Loucy (cell line): ENCODE measurements around the gene MYCBPAP.

Experiments
- H2AFZ ChIP-seq: fragments of 200-600 bp; sonication (generic); 2 replicates; pipeline ENCODE4 v1.6.0; 2016; ENCODE audit warnings: antibody characterized with exemption, mild to moderate bottlenecking, low read length, moderate library complexity
- H3F3A ChIP-seq: fragments of 200-600 bp; 2 replicates; pipeline ENCODE4 v1.6.0; 2016; ENCODE audit warnings: antibody characterized with exemption, low read depth, mild to moderate bottlenecking
- H3K27me3 ChIP-seq: fragments of 200-600 bp; sonication (generic); 2 replicates; pipeline ENCODE4 v1.6.1; 2014; ENCODE audit warnings: low read length, mild to moderate bottlenecking; ENCODE audit not compliant: insufficient read depth, poor library complexity, severe bottlenecking
- H3K36me3 ChIP-seq: fragments of 200-600 bp; sonication (generic); 2 replicates; pipeline ENCODE4 v1.6.1; 2016; ENCODE audit warnings: low read length; ENCODE audit not compliant: insufficient read depth
- H3K4me1 ChIP-seq: fragments of 200-600 bp; sonication (generic); 2 replicates; pipeline ENCODE4 v1.5.1; 2014; ENCODE audit warnings: low read length, mild to moderate bottlenecking; ENCODE audit not compliant: insufficient read depth, poor library complexity, severe bottlenecking
- H3K4me2 ChIP-seq: fragments of 200-600 bp; sonication (generic); 2 replicates; pipeline ENCODE4 v1.6.0; 2014; ENCODE audit warnings: antibody characterized with exemption, low read length, low read depth, mild to moderate bottlenecking; ENCODE audit not compliant: poor library complexity, severe bottlenecking
- H3K4me3 ChIP-seq: fragments of 200-600 bp; sonication (generic); 2 replicates; pipeline ENCODE4 v1.5.1; 2014; ENCODE audit warnings: low read length, mild to moderate bottlenecking, mixed read lengths; ENCODE audit not compliant: poor library complexity, severe bottlenecking
- H3K79me2 ChIP-seq: fragments of 200-600 bp; sonication (generic); 2 replicates; pipeline ENCODE4 v1.6.1; 2014; ENCODE audit warnings: low read length; ENCODE audit not compliant: insufficient read depth
- H3K9ac ChIP-seq: fragments of 200-600 bp; sonication (generic); 2 replicates; pipeline ENCODE4 v1.6.0; 2014; ENCODE audit warnings: mild to moderate bottlenecking, low read depth, low read length, moderate library complexity; ENCODE audit not compliant: poor library complexity, severe bottlenecking
- H3K9me2 ChIP-seq: fragments of 200-600 bp; sonication (generic); replicated peaks from 2 replicates; pipeline ENCODE4 v1.6.1; 2016; ENCODE audit warnings: low read depth, low read length, mixed read lengths
- H3K9me3 ChIP-seq: fragments of 200-600 bp; sonication (generic); 2 replicates; pipeline ENCODE4 v1.6.1; 2014; ENCODE audit warnings: mild to moderate bottlenecking, antibody characterized with exemption, low read length, low read depth; ENCODE audit not compliant: insufficient read depth
- H4K20me1 ChIP-seq: fragments of 200-600 bp; sonication (generic); 2 replicates; pipeline ENCODE4 v1.6.0; 2014; ENCODE audit warnings: antibody characterized with exemption, low read length, mild to moderate bottlenecking; ENCODE audit not compliant: insufficient read depth, poor library complexity, severe bottlenecking
- EZH2phosphoT487 ChIP-seq: fragments of 200-600 bp; IDR thresholded peaks from 2 replicates; pipeline ENCODE4 v1.6.1; 2018; ENCODE audit warnings: antibody characterized with exemption, mild to moderate bottlenecking, moderate library complexity, borderline replicate concordance
- TF ChIP-seq, protein P1 (sequence below): fragments of 200-600 bp; sonication (generic); conservative IDR thresholded peaks from 2 replicates; pipeline ENCODE4 v1.5.1; 2014; ENCODE audit warnings: mild to moderate bottlenecking, antibody characterized with exemption, low read length

Gene MYCBPAP

DNA sequence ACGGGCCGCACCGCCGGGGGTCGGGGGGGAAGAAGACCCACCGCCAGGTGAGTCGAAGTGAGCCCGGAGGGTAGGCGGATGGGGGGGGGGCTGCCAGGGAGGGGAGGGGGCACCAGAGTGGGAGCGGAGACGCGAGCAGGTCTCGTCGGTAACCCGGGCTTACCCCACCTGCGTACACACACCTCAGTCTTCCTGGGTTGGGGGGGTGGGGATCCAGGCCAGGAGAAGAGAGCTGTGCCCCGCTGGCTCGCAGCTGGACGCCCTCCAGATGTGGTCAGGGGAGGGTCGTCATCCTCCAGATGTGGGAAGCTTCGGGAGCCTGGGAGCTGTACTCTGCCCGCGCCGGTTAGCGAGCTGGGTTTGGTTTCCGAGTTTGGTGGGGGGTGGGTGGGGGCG is 53.5 kb downstream of the MYCBPAP start:
- no peak overlapping the region for H2AFZ ChIP-seq
- no peaks in the 10 kb centered on the region for H3F3A ChIP-seq
- H3K4me1 ChIP-seq: peaks cover 10% of the 10 kb centered on the region
- H3K36me3 ChIP-seq: no peaks in the 10 kb centered on the region
- TF ChIP-seq, protein P1, sequence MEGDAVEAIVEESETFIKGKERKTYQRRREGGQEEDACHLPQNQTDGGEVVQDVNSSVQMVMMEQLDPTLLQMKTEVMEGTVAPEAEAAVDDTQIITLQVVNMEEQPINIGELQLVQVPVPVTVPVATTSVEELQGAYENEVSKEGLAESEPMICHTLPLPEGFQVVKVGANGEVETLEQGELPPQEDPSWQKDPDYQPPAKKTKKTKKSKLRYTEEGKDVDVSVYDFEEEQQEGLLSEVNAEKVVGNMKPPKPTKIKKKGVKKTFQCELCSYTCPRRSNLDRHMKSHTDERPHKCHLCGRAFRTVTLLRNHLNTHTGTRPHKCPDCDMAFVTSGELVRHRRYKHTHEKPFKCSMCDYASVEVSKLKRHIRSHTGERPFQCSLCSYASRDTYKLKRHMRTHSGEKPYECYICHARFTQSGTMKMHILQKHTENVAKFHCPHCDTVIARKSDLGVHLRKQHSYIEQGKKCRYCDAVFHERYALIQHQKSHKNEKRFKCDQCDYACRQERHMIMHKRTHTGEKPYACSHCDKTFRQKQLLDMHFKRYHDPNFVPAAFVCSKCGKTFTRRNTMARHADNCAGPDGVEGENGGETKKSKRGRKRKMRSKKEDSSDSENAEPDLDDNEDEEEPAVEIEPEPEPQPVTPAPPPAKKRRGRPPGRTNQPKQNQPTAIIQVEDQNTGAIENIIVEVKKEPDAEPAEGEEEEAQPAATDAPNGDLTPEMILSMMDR: no peak
- no peak for TF ChIP-seq EZH2phosphoT487
- no peaks in the 10 kb centered on the region for H3K9me3 ChIP-seq
- no peaks in the 10 kb centered on the region for H3K79me2 ChIP-seq
- H3K4me2 ChIP-seq: peak overlapping the region; percentile 87
- no peaks in the 10 kb centered on the region for H3K9me2 ChIP-seq
- H3K4me3 ChIP-seq: peak overlapping the region; percentile 66
- no peaks in the 10 kb centered on the region for H4K20me1 ChIP-seq
- no peak overlapping the region for H3K9ac ChIP-seq
- peaks cover 21% of the 10 kb centered on the region for H3K27me3 ChIP-seq

DNA sequence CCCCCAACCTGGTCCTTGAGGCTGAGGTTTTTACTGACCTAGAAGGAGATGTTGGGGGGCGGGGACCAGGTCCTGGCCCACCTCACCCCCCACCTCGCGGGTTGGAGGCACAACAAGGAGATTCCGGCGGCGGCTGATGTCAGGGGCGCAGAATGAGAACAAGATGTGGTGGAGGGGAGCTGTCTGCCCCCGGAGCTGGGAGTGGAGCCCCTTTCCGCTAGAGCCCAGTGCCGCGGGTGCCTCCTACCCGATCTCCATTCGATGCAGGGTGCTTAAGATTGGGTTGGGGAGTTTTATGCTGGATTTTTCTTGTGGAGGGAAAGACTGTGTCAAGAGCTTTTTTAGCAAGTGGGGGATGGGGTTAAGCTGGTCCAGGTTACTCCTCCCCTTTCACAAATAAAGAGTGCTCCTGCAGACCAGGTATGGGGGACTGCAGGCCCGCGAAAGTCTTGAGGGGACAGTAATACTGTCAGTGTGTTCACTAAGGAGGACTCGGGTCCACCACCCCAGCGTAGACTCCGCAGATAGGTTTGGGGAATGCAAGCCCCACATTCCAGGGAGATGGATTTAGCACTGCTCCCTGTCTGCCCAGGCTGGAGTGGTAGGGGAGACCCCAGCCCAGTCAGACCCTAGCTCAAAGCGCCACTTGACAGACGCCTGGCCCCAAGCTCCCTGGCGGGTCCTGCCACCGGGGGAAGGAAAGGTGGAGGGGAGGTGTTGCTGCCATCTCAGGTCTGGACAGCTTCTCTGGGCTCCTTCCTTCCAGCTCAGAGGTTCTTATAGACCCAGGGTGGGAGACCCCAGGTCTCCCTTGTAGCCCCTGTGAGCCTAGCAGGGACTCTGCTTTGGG is 54.2 kb downstream of the MYCBPAP start:
- H3K4me1 ChIP-seq: peaks cover 10% of the 10 kb centered on the region
- H3K79me2 ChIP-seq: no peaks in the 10 kb centered on the region
- no peaks in the 10 kb centered on the region for H3K36me3 ChIP-seq
- no peaks in the 10 kb centered on the region for H4K20me1 ChIP-seq
- no peak overlapping the region for H2AFZ ChIP-seq
- peaks cover 21% of the 10 kb centered on the region for H3K27me3 ChIP-seq
- peak overlapping the region; percentile 24 for H3K4me3 ChIP-seq
- H3K9ac ChIP-seq: no peak overlapping the region
- H3K9me2 ChIP-seq: no peaks in the 10 kb centered on the region
- no peaks in the 10 kb centered on the region for H3K9me3 ChIP-seq
- no peaks in the 10 kb centered on the region for H3F3A ChIP-seq
- no peak for TF ChIP-seq EZH2phosphoT487
- TF ChIP-seq, protein P1: no peak
- no peak overlapping the region for H3K4me2 ChIP-seq

DNA sequence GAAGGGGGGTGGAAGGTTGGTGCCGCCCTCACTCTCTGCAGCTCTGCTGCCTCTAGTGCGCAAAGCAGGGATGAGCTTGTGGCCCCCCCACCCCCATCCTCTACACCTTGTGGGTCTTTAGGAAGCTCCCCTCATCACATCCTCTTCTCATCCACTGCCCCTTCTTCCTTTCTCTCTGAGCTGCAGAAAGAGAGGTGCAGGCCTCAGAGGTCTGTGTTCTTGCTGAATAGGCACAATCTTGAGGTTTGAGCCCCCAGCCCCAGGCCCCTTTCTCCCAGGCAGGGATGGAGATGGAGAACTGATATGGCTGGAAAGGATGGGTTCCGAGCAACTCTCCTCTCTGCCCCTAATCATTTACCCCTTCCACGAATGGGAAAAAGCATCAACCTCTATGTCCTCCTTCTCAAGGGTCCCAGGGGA is 54.9 kb downstream of the MYCBPAP start:
- Histone ChIP-seq H4K20me1 (no peaks in the 10 kb centered on the region), H3K27me3 (peaks cover 21% of the 10 kb centered on the region), H3K4me2 (no peak overlapping the region), H2AFZ (no peak overlapping the region), H3K4me3 (no peak overlapping the region), H3F3A (no peaks in the 10 kb centered on the region), H3K9ac (no peak overlapping the region), H3K36me3 (no peaks in the 10 kb centered on the region), H3K79me2 (no peaks in the 10 kb centered on the region), H3K9me3 (no peaks in the 10 kb centered on the region), H3K9me2 (no peaks in the 10 kb centered on the region), H3K4me1 (peaks cover 10% of the 10 kb centered on the region)
- TF ChIP-seq EZH2phosphoT487: no peak
- TF ChIP-seq, protein P1: peak; percentile 33; the same call in 1 of the 2 replicates
